ENCODE results near the gene EEFSEC.

Gene EEFSEC

GRCh38 chr3:128369881-128370642, 216.8 kb downstream of the EEFSEC start:
- no peak overlapping the region for H3K4me3 ChIP-seq (replicated peaks; ENCODE audit: low read depth, low read length)
- H3K36me3 ChIP-seq (ENCODE audit: control insufficient read depth, insufficient read depth, low read length) = peaks cover 2% of the 10 kb centered on the region
- DNase-seq (ENCODE audit: extremely low read depth, insufficient read length) = no peak
- no peaks in the 10 kb centered on the region for H3K27me3 ChIP-seq (replicated peaks; ENCODE audit: control insufficient read depth, insufficient read depth, low read length)
- TF ChIP-seq, protein P1, sequence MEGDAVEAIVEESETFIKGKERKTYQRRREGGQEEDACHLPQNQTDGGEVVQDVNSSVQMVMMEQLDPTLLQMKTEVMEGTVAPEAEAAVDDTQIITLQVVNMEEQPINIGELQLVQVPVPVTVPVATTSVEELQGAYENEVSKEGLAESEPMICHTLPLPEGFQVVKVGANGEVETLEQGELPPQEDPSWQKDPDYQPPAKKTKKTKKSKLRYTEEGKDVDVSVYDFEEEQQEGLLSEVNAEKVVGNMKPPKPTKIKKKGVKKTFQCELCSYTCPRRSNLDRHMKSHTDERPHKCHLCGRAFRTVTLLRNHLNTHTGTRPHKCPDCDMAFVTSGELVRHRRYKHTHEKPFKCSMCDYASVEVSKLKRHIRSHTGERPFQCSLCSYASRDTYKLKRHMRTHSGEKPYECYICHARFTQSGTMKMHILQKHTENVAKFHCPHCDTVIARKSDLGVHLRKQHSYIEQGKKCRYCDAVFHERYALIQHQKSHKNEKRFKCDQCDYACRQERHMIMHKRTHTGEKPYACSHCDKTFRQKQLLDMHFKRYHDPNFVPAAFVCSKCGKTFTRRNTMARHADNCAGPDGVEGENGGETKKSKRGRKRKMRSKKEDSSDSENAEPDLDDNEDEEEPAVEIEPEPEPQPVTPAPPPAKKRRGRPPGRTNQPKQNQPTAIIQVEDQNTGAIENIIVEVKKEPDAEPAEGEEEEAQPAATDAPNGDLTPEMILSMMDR (IDR thresholded peaks at IDR 0.05; ENCODE audit: insufficient read depth, low read length, poor library complexity, severe bottlenecking) = no peak

DNA sequence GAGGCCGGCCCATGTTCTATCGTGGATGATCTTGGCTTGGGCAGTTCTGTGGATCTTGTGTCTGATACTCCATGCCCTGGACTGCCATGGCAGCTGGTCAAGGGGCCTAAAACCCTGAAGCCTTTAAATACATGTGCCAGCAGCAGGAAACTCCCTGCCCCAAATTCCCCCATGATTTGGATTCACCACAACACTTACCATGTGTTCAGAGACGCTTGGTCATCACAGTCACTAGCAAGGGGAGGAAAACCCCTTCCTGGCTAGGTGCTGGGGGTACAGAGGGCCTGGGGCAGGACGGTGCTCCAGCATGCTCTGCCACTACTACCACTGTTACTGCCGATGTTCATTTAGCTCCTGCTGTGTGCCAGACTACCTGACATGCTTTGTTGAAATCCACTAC, 219.0 kb downstream of the EEFSEC start:
- Histone ChIP-seq H3K36me3 (ENCODE audit: control insufficient read depth, insufficient read depth, low read length) (peaks cover 4% of the 10 kb centered on the region), H3K4me3 (replicated peaks; ENCODE audit: low read depth, low read length) (no peak overlapping the region), H3K27me3 (replicated peaks; ENCODE audit: control insufficient read depth, insufficient read depth, low read length) (no peaks in the 10 kb centered on the region)
- TF ChIP-seq, protein P1 (IDR thresholded peaks at IDR 0.05; ENCODE audit: insufficient read depth, low read length, poor library complexity, severe bottlenecking) = no peak
- DNase-seq (ENCODE audit: extremely low read depth, insufficient read length) = no peak

GRCh38 chr3:128372707-128373533, 219.6 kb downstream of the EEFSEC start:
- H3K4me3 ChIP-seq (replicated peaks; ENCODE audit: low read depth, low read length) = no peak overlapping the region
- peaks cover 4% of the 10 kb centered on the region for H3K36me3 ChIP-seq (ENCODE audit: control insufficient read depth, insufficient read depth, low read length)
- H3K27me3 ChIP-seq (replicated peaks; ENCODE audit: control insufficient read depth, insufficient read depth, low read length) = no peaks in the 10 kb centered on the region
- TF ChIP-seq, protein P1 (IDR thresholded peaks at IDR 0.05; ENCODE audit: insufficient read depth, low read length, poor library complexity, severe bottlenecking) = no peak
- DNase-seq (ENCODE audit: extremely low read depth, insufficient read length) = no peak

DNA sequence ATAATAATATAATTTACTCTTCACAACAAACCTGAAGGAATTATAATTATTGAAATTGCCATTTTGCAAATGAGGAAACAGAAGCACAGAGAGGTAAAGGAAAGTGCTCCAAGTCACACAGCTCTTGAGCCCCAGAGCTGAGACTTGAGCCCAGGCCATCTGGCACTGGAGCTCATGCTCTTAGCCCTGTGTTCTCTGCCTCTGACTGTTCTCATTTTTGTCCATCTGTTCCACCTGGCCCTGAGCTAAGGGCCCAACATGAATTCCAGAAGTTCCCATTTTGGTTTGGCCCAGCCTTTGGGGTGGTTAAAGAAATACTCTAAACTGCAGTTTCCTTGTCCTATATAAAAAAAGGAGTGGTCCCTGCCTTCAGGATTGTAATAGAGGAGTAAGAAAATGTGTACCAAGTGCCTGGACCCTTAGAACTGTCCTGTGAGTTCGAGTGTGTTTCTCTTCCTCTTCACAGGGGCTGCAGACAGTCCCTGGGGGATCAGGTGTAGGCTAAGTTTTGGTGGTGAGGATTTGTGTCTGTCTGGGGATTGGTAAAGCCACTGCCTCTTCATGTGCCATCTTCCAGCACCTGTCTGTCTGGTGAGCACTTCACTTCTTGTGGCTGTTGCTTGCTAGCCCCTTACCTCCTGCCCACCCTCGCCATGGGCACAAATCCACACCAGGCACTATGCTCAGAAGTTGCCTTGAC, 221.6 kb downstream of the EEFSEC start:
- no peaks in the 10 kb centered on the region for H3K27me3 ChIP-seq (replicated peaks; ENCODE audit: control insufficient read depth, insufficient read depth, low read length)
- H3K36me3 ChIP-seq (ENCODE audit: control insufficient read depth, insufficient read depth, low read length) = peaks cover 4% of the 10 kb centered on the region
- no peak for DNase-seq (ENCODE audit: extremely low read depth, insufficient read length)
- no peak overlapping the region for H3K4me3 ChIP-seq (replicated peaks; ENCODE audit: low read depth, low read length)
- TF ChIP-seq, protein P1 (IDR thresholded peaks at IDR 0.05; ENCODE audit: insufficient read depth, low read length, poor library complexity, severe bottlenecking) = no peak

DNA sequence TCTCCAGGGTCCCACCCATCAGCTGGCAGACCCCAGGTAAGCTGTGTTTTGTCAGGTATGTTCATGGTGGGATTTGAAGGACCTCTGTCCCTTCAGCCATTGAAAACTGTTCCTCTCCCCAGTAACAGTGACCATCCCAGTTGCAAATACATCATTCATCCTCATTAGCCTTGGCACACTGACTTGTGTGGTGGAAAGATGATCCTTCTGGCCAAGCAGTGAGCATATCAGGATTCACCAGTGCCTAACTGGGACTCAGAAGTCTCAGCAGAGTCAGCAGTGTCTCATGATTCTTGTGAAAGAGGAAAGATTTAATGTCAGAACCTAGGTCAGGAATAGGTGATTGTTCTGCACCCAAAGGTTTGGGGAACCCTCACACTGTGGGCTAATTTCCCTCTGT, 223.2 kb downstream of the EEFSEC start:
- DNase-seq (ENCODE audit: extremely low read depth, insufficient read length) = no peak
- TF ChIP-seq, protein P1 (IDR thresholded peaks at IDR 0.05; ENCODE audit: insufficient read depth, low read length, poor library complexity, severe bottlenecking) = no peak
- Histone ChIP-seq H3K27me3 (replicated peaks; ENCODE audit: control insufficient read depth, insufficient read depth, low read length) (no peaks in the 10 kb centered on the region), H3K4me3 (replicated peaks; ENCODE audit: low read depth, low read length) (no peak overlapping the region), H3K36me3 (ENCODE audit: control insufficient read depth, insufficient read depth, low read length) (peaks cover 4% of the 10 kb centered on the region)
